Stomach (tissue), 9 donors: ENCODE data around the gene ULK1. TPM values are rescaled to one million over a fixed set of nuclear protein-coding genes. Genes with fewer than 3 reads are reported as not detected.

Experiments
- DNase-seq, 2 donors: peaks; one replicate each; pipeline versions ENCODE4 v3.0.0 to v3.0.0-alpha.2; 2013 to 2019
- H3K27ac ChIP-seq, 5 donors: fragments of 200-600 bp in 4 of 5; sonication (generic) in 4 of 5; one replicate each; pipeline ENCODE4 v1.5.1; 2013 to 2019; ENCODE audit warnings: mild to moderate bottlenecking in 1 of 5, moderate library complexity in 1 of 5
- H3K27me3 ChIP-seq, 3 donors: fragments of 200-600 bp; sonication (generic); one replicate each; pipeline ENCODE4 v1.5.1; 2017 to 2019; ENCODE audit warnings: mixed run types in 1 of 3
- H3K36me3 ChIP-seq, 4 donors: fragments of 200-600 bp; sonication (generic); 1 replicate in 3 of 4; 2 replicates in 1 of 4; pipeline ENCODE4 v1.5.1; 2016 to 2019
- H3K4me1 ChIP-seq, 4 donors: fragments of 200-600 bp; sonication (generic); one replicate each; pipeline ENCODE4 v1.5.1; 2016 to 2019
- H3K4me3 ChIP-seq, 4 donors: fragments of 200-600 bp; sonication (generic) in 3 of 4; one replicate each; pipeline ENCODE4 v1.5.1; 2016 to 2019; ENCODE audit warnings: mild to moderate bottlenecking in 1 of 4
- H3K9me3 ChIP-seq, 4 donors: fragments of 200-600 bp; sonication (generic); one replicate each; pipeline ENCODE4 v1.5.1; 2016 to 2019
- CTCF ChIP-seq, 7 experiments: fragments of 450-650 bp in 4 of 7; fragments of 200-600 bp in 3 of 7; sonication (generic) in 3 of 7; IDR thresholded peaks; one replicate each; pipeline ENCODE4 v1.5.1; 2016 to 2019; ENCODE audit warnings: antibody characterized with exemption in 7 of 7, control low read depth in 2 of 7, mild to moderate bottlenecking in 1 of 7
- EP300 ChIP-seq: sonication (generic); formaldehyde crosslinking; IDR thresholded peaks from one replicate; pipeline ENCODE4 v1.6.1; 2017; ENCODE audit warnings: antibody characterized with exemption
- POLR2A ChIP-seq, 4 donors: fragments of 450-650 bp; IDR thresholded peaks; one replicate each; pipeline ENCODE4 v1.6.1; 2016; ENCODE audit warnings: antibody characterized with exemption in 4 of 4, control low read depth in 2 of 4, mild to moderate bottlenecking in 1 of 4, moderate library complexity in 1 of 4
- POLR2AphosphoS5 ChIP-seq, 3 donors: sonication (generic); formaldehyde crosslinking; IDR thresholded peaks; one replicate each; pipeline ENCODE4 v1.6.1; 2016; ENCODE audit warnings: antibody characterized with exemption in 3 of 3
- WGBS, 5 donors: extraction: QIAGEN DNeasy Blood & Tissue Kit in 3 of 5; methylation state at CpG; one replicate each; pipeline versions ENCODE4 v1.1.5 to v1.1.7; 2013 to 2018; 5-methylcytosine and 5-hydroxymethylcytosine counted together
- intact Hi-C: fragments of 100-400 bp; cut with DNase I; formaldehyde crosslinking; loops from one replicate; pipeline ENCODE4 v1.15.1; 2023; ENCODE audit warnings: low total_unique reads
- polyA plus RNA-seq, 3 donors: library from polyadenylated mRNA; stranded (reverse); fragments of 200-250 nt; gene quantifications; one replicate each; pipeline ENCODE4 v1.2.3, GENCODE V29; 2013
- total RNA-seq, 5 donors: library from RNA; depleted of rRNA; stranded (reverse); fragments of >200 nt; gene quantifications; one replicate each; pipeline versions ENCODE4 v1.1.0 to v1.2.3, GENCODE V29; 2014 to 2016
- donor health status: healthy with polysubstance abuse.
- donor health status: Bipolar disorder and iron deficiency.
- donor health status: healthy.

The ULK1 gene
- total and polyA plus RNA-seq, 8 donors, result 10.2 to 45.1 (median 18.3) TPM

- no peak overlapping the region for H3K27ac ChIP-seq
- TF ChIP-seq POLR2A (IDR thresholded peaks at IDR 0.05), result no peak
- no peak for TF ChIP-seq EP300
- no peak for TF ChIP-seq CTCF (IDR thresholded peaks at IDR 0.05)
- no peak for TF ChIP-seq POLR2AphosphoS5 (IDR thresholded peaks at IDR 0.05)
- intact Hi-C loops, result no loop called here
- H3K27me3 ChIP-seq, result peaks cover 0 to 23% (median 0%) of the 10 kb centered on the region in 3 donors
- peaks cover 0 to 6% (median 0%) of the 10 kb centered on the region in 4 donors for H3K4me1 ChIP-seq
- WGBS, 5 donors, result 63 to 84% (median 81%) methylated on average over 10 of the region's 10 CpGs
- H3K36me3 ChIP-seq, result no peaks in the 10 kb centered on the region
- no peak for DNase-seq
- no peaks in the 10 kb centered on the region for H3K9me3 ChIP-seq
- no peak overlapping the region for H3K4me3 ChIP-seq
These were observed 27.0 kb upstream of the ULK1 start for GRCh38 chr12:131867471-131867870.

GRCh38 chr12:131867891-131868675 lies 26.3 kb upstream of the ULK1 start:
- Histone ChIP-seq H3K4me3 (no peak overlapping the region), H3K27me3 (peaks cover 0 to 18% (median 0%) of the 10 kb centered on the region in 3 donors), H3K27ac (no peak overlapping the region), H3K4me1 (peaks cover 0 to 3% (median 0%) of the 10 kb centered on the region in 4 donors), H3K9me3 (no peaks in the 10 kb centered on the region), H3K36me3 (no peaks in the 10 kb centered on the region)
- 75 to 88% (median 83%) methylated on average over 16 to 28 of the region's 28 CpGs for WGBS, 5 donors
- TF ChIP-seq POLR2AphosphoS5 (IDR thresholded peaks at IDR 0.05) (no peak), EP300 (no peak), POLR2A (IDR thresholded peaks at IDR 0.05) (no peak), CTCF (IDR thresholded peaks at IDR 0.05) (no peak)
- DNase-seq, result no peak
- intact Hi-C loops, result no loop called here

- H3K36me3 ChIP-seq, result no peaks in the 10 kb centered on the region
- WGBS, 5 donors, result 60 to 69% (median 66%) methylated on average over 16 of the region's 16 CpGs
- no peak overlapping the region for H3K27ac ChIP-seq
- peaks cover 0 to 9% (median 0%) of the 10 kb centered on the region in 3 donors for H3K27me3 ChIP-seq
- intact Hi-C loops, result no loop called here
- H3K4me3 ChIP-seq, result no peak overlapping the region
- no peaks in the 10 kb centered on the region for H3K4me1 ChIP-seq
- TF ChIP-seq CTCF (IDR thresholded peaks at IDR 0.05) (no peak), EP300 (no peak), POLR2AphosphoS5 (IDR thresholded peaks at IDR 0.05) (no peak), POLR2A (IDR thresholded peaks at IDR 0.05) (no peak)
- H3K9me3 ChIP-seq, result no peaks in the 10 kb centered on the region
- no peak for DNase-seq
These were observed 24.5 kb upstream of the ULK1 start for GRCh38 chr12:131869871-131870418.

GRCh38 chr12:131871677-131872076 lies 22.7 kb upstream of the ULK1 start:
- H3K4me3 ChIP-seq, result no peak overlapping the region
- H3K36me3 ChIP-seq, result no peaks in the 10 kb centered on the region
- H3K27ac ChIP-seq, result no peak overlapping the region
- peaks cover 0 to 9% (median 0%) of the 10 kb centered on the region in 3 donors for H3K27me3 ChIP-seq
- TF ChIP-seq CTCF (IDR thresholded peaks at IDR 0.05), result no peak
- TF ChIP-seq POLR2A (IDR thresholded peaks at IDR 0.05), result no peak
- no peak for TF ChIP-seq EP300
- TF ChIP-seq POLR2AphosphoS5 (IDR thresholded peaks at IDR 0.05), result no peak
- no peaks in the 10 kb centered on the region for H3K4me1 ChIP-seq
- DNase-seq, result no peak
- 82 to 91% (median 90%) methylated on average over 6 of the region's 6 CpGs for WGBS, 5 donors
- intact Hi-C loops, result no loop called here
- no peaks in the 10 kb centered on the region for H3K9me3 ChIP-seq
